PC-9 (cell line): ENCODE data around the gene NEURL2. TPM values are rescaled to one million over a fixed set of nuclear protein-coding genes. Genes with fewer than 3 reads are reported as not detected.

Experiments
- BruUV-seq: library from RNA; stranded (reverse); fragments of 400-500 nt; replicated peaks from 2 replicates; lab custom pipeline; 2021; lab: Mats Ljungman, UMichigan
- CTCF ChIA-PET: fragments of 300-600 bp; sonication (Branson Sonifier 250); formaldehyde crosslinking; loops from one replicate; lab custom pipeline; 2022; ENCODE audit warnings: antibody characterized with exemption; lab: Charles Lee
- POLR2A ChIA-PET: fragments of 300-600 bp; sonication (Branson Sonifier 250); formaldehyde crosslinking; loops from one replicate; lab custom pipeline; 2022; ENCODE audit warnings: antibody characterized with exemption; ENCODE audit not compliant: unreplicated experiment; lab: Charles Lee
- DNase-seq, 2 experiments: peaks; one replicate each; pipeline versions ENCODE4 v3.0.0 to v3.0.0-alpha.2; 2015 to 2022; ENCODE audit warnings: mixed read lengths in 1 of 2
- H2AFZ ChIP-seq: fragments of 200-600 bp; sonication (generic); 2 replicates; pipeline ENCODE4 v1.8.1; 2017; ENCODE audit warnings: antibody characterized with exemption
- H3F3A ChIP-seq: fragments of 200-600 bp; sonication (generic); 2 replicates; pipeline ENCODE4 v1.8.1; 2017; ENCODE audit warnings: antibody characterized with exemption, mild to moderate bottlenecking, low read depth; ENCODE audit not compliant: insufficient read depth
- H3K27ac ChIP-seq: fragments of 200-600 bp; sonication (generic); 2 replicates; pipeline ENCODE4 v1.6.1; 2016; ENCODE audit warnings: mixed run types
- H3K27me3 ChIP-seq: fragments of 200-600 bp; sonication (generic); 2 replicates; pipeline ENCODE4 v1.6.1; 2016; ENCODE audit warnings: low read depth, mixed run types; ENCODE audit not compliant: insufficient read depth
- H3K36me3 ChIP-seq: fragments of 200-600 bp; sonication (generic); 2 replicates; pipeline ENCODE4 v1.6.1; 2016; ENCODE audit warnings: low read depth, mixed run types
- H3K4me1 ChIP-seq: fragments of 200-600 bp; sonication (generic); replicated peaks from 2 replicates; pipeline ENCODE4 v1.6.1; 2016; ENCODE audit warnings: mixed run types; ENCODE audit not compliant: insufficient read depth
- H3K4me2 ChIP-seq: fragments of 200-600 bp; sonication (generic); 2 replicates; pipeline ENCODE4 v1.6.1; 2017; ENCODE audit warnings: mixed run types
- H3K4me3 ChIP-seq: fragments of 200-600 bp; sonication (generic); 2 replicates; pipeline ENCODE4 v1.6.1; 2016; ENCODE audit warnings: mixed run types
- H3K79me2 ChIP-seq: fragments of 200-600 bp; sonication (generic); 2 replicates; pipeline ENCODE4 v1.6.1; 2017; ENCODE audit warnings: low read depth, mixed run types
- H3K9me2 ChIP-seq: fragments of 200-600 bp; sonication (generic); 2 replicates; pipeline ENCODE4 v1.8.1; 2017; ENCODE audit warnings: mild to moderate bottlenecking; ENCODE audit not compliant: insufficient read depth
- H3K9me3 ChIP-seq: fragments of 200-600 bp; sonication (generic); 2 replicates; pipeline ENCODE4 v1.8.1; 2016; ENCODE audit warnings: low read depth; ENCODE audit not compliant: insufficient read depth
- H4K20me1 ChIP-seq: fragments of 200-600 bp; sonication (generic); 2 replicates; pipeline ENCODE4 v1.8.1; 2017; ENCODE audit not compliant: insufficient read depth
- EZH2 ChIP-seq: fragments of 200-600 bp; sonication (generic); IDR thresholded peaks from 2 replicates; pipeline ENCODE4 v1.8.0; 2017; ENCODE audit warnings: antibody characterized with exemption, low read depth
- intact Hi-C: fragments of 100-400 bp; cut with micrococcal nuclease; formaldehyde crosslinking; loops from one replicate; pipeline ENCODE4 v1.10.0; 2022; ENCODE audit not compliant: unreplicated experiment
- total RNA-seq: library from RNA; stranded (reverse); gene quantifications from 2 replicates; pipeline ENCODE4 v1.2.3, GENCODE V29; 2021
- TF ChIP-seq, protein P1 (sequence below): fragments of 200-600 bp; sonication (generic); conservative IDR thresholded peaks from 2 replicates; pipeline ENCODE4 v1.6.1; 2017; ENCODE audit warnings: mixed run types, antibody characterized with exemption, mild to moderate bottlenecking, moderate library complexity

NEURL2 gene
- total RNA-seq, 1 experiment from 2014 or later: 6.5 TPM

DNA sequence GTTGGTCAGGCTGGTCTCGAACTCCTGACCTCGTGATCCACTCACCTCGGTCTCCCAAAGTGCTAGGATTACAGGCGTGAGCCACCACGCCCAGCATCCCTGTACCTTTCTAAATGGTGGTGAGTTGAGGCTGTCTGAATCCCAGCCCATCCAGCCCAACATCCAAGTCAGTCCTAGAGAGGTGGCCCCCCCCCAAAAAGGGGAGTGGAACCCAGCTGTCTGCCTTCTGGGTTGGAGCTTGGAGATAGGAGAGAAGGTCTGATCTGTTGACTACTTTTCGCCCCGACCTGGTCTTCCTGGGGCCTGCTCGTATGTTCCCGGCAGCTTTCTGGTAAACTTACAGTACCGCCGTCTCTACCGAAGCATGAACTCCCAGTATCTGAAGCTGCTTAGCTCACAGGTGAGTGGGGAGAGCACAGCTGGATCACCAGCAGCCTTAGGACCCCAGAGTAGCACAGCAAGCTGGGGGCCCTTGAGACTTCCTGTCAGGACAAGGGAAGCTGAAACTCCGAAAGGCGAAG is 5.7 kb upstream of the NEURL2 start:
- Histone ChIP-seq H3K9me2 (no peaks in the 10 kb centered on the region), H2AFZ (no peak overlapping the region), H3K79me2 (peaks cover 5% of the 10 kb centered on the region; the same call in 1 of the 2 replicates), H4K20me1 (no peaks in the 10 kb centered on the region), H3F3A (peaks cover 37% of the 10 kb centered on the region), H3K4me3 (no peak overlapping the region), H3K27me3 (no peaks in the 10 kb centered on the region), H3K4me2 (no peak overlapping the region), H3K36me3 (peaks cover 22% of the 10 kb centered on the region), H3K27ac (no peak overlapping the region), H3K4me1 (0 out of 2 replicates have a peak, but pooled peaks cover 4% of the 10 kb centered on the region), H3K9me3 (no peaks in the 10 kb centered on the region)
- ChIA-PET CTCF (no interaction called here), POLR2A (interaction anchor here (0.6 kb wide), 2 partner anchors 12 to 39 kb away, joined by 3 to 12 read pairs; no protein-coding TSS in a partner anchor)
- intact Hi-C loops: no loop called here
- DNase-seq: no peak
- TF ChIP-seq, protein P1, sequence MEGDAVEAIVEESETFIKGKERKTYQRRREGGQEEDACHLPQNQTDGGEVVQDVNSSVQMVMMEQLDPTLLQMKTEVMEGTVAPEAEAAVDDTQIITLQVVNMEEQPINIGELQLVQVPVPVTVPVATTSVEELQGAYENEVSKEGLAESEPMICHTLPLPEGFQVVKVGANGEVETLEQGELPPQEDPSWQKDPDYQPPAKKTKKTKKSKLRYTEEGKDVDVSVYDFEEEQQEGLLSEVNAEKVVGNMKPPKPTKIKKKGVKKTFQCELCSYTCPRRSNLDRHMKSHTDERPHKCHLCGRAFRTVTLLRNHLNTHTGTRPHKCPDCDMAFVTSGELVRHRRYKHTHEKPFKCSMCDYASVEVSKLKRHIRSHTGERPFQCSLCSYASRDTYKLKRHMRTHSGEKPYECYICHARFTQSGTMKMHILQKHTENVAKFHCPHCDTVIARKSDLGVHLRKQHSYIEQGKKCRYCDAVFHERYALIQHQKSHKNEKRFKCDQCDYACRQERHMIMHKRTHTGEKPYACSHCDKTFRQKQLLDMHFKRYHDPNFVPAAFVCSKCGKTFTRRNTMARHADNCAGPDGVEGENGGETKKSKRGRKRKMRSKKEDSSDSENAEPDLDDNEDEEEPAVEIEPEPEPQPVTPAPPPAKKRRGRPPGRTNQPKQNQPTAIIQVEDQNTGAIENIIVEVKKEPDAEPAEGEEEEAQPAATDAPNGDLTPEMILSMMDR: no peak
- no peak for TF ChIP-seq EZH2
- no TSS peak for BruUV-seq

DNA sequence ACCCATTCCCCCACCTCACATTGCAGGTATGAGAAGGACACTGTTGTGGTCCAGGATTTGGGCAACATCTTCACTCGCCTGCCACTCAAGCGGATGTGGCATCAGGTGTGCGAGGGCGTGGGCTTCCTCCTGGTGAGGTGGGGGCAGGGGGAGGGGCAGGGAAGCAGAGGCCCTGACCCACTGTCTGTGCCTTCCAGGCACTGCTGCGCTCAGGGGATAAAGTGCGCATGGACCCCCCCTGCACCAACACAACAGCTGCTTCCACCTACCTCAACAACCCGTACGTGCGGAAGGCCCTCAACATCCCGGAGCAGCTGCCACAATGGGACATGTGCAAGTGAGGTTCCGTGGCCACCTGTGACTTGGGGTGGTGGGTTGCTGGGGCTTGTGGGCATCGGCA is 3.8 kb upstream of the NEURL2 start:
- Histone ChIP-seq H3K27me3 (no peaks in the 10 kb centered on the region), H4K20me1 (no peaks in the 10 kb centered on the region), H3K27ac (no peak overlapping the region), H3K4me3 (no peak overlapping the region), H3K36me3 (peaks cover 18% of the 10 kb centered on the region), H3K9me2 (no peaks in the 10 kb centered on the region), H3F3A (peaks cover 31% of the 10 kb centered on the region; the same call in 1 of the 2 replicates), H2AFZ (no peak overlapping the region), H3K4me2 (no peak overlapping the region), H3K4me1 (peaks cover 14% of the 10 kb centered on the region; the same call in 1 of the 2 replicates), H3K9me3 (no peaks in the 10 kb centered on the region), H3K79me2 (peaks cover 13% of the 10 kb centered on the region)
- TF ChIP-seq EZH2: no peak
- TF ChIP-seq, protein P1: no peak
- POLR2A ChIA-PET: no interaction called here
- intact Hi-C loops: loop anchor here (1.0 to 5.0 kb wide), 2 partner anchors 40 to 77 kb away; partner anchors contain the start of gene PCIF1
- DNase-seq: no peak
- no TSS peak for BruUV-seq
- CTCF ChIA-PET: no interaction called here

DNA sequence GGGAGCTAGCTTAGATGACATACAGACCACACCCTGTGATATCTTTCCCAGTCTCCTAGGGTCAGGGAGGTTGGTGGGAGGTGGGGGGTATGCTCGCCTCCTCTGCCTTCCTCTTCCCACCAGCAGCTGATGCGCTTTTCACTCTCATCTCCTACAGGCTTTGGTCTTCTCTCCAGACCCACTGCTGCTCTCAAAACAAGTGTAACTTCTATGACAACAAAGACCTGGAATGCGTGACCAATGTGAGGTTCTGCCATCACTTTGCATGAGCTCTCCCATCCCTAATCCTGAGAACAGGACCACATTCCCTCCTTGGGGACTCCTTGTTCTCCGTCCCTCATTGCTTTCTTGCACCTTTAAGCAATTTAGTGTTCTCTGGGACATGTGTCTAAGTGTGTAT is 2.8 kb upstream of the NEURL2 start:
- DNase-seq: no peak
- Histone ChIP-seq H3K9me2 (no peaks in the 10 kb centered on the region), H3K4me1 (peaks cover 14% of the 10 kb centered on the region; the same call in 1 of the 2 replicates), H3K4me2 (no peak overlapping the region), H3K4me3 (no peak overlapping the region), H3K27me3 (no peaks in the 10 kb centered on the region), H3K36me3 (peaks cover 18% of the 10 kb centered on the region), H3K27ac (no peak overlapping the region), H3F3A (peaks cover 40% of the 10 kb centered on the region; the same call in 1 of the 2 replicates), H3K79me2 (peaks cover 13% of the 10 kb centered on the region), H2AFZ (no peak overlapping the region), H3K9me3 (no peaks in the 10 kb centered on the region), H4K20me1 (no peaks in the 10 kb centered on the region)
- BruUV-seq: no TSS peak
- intact Hi-C loops: loop anchor here (2.0 to 5.0 kb wide), 2 partner anchors 77 to 95 kb away; no protein-coding TSS in a partner anchor
- POLR2A ChIA-PET: no interaction called here
- CTCF ChIA-PET: interaction anchor here (0.6 kb wide), 1 partner anchor 100 kb away, joined by 3 read pairs; no protein-coding TSS in a partner anchor
- TF ChIP-seq, protein P1: no peak
- no peak for TF ChIP-seq EZH2
